Vagina (tissue), 2 donors: Measurements from ENCODE around the gene RCSD1. TPM values are rescaled to one million over a fixed set of nuclear protein-coding genes. Genes with fewer than 3 reads are reported as not detected.

Experiments used
- DNase-seq, 2 donors: peaks; one replicate each; pipeline ENCODE4 v3.0.0-alpha.2; 2017; ENCODE audit errors: extremely low spot score in 2 of 2
- H3K27ac ChIP-seq: fragments of 200-600 bp; sonication (generic); one replicate; pipeline ENCODE4 v1.5.1; 2019
- H3K27me3 ChIP-seq: fragments of 200-600 bp; sonication (generic); one replicate; pipeline ENCODE4 v1.5.1; 2019
- H3K36me3 ChIP-seq, 2 donors: fragments of 200-600 bp; sonication (generic); one replicate each; pipeline ENCODE4 v1.5.1; 2017 to 2019
- H3K4me1 ChIP-seq: fragments of 200-600 bp; sonication (generic); one replicate; pipeline ENCODE4 v1.5.1; 2019
- H3K4me3 ChIP-seq, 2 donors: fragments of 200-600 bp; sonication (generic); 1 replicate in 1 of 2; 2 replicates in 1 of 2; pipeline ENCODE4 v1.5.1; 2016 to 2019
- H3K9me3 ChIP-seq: fragments of 200-600 bp; sonication (generic); one replicate; pipeline ENCODE4 v1.5.1; 2019
- CTCF ChIP-seq, 3 experiments: fragments of 450-650 bp in 2 of 3; fragments of 200-600 bp in 1 of 3; sonication (generic) in 1 of 3; IDR thresholded peaks; one replicate each; pipeline ENCODE4 v1.5.1; 2017 to 2019; ENCODE audit warnings: antibody characterized with exemption in 3 of 3, mild to moderate bottlenecking in 2 of 3, moderate library complexity in 2 of 3
- POLR2A ChIP-seq, 2 donors: fragments of 450-650 bp; IDR thresholded peaks; one replicate each; pipeline ENCODE4 v1.6.1; 2017; ENCODE audit warnings: antibody characterized with exemption in 2 of 2, mild to moderate bottlenecking in 2 of 2, moderate library complexity in 2 of 2
- POLR2AphosphoS5 ChIP-seq, 2 donors: sonication (generic); formaldehyde crosslinking; IDR thresholded peaks; one replicate each; pipeline ENCODE4 v1.9.0; 2017; ENCODE audit warnings: antibody characterized with exemption in 2 of 2, mild to moderate bottlenecking in 2 of 2, low read depth in 1 of 2; ENCODE audit not compliant: insufficient read depth in 1 of 2
- intact Hi-C: fragments of 100-400 bp; cut with DNase I; formaldehyde crosslinking; loops from one replicate; pipeline ENCODE4 v1.15.1; 2023
- total RNA-seq: library from RNA; depleted of rRNA; stranded (reverse); fragments of >200 nt; gene quantifications from one replicate; pipeline ENCODE4 v1.2.3, GENCODE V29; 2016

Gene RCSD1
- total RNA-seq, 1 donor from 2014 or later, result 11.5 TPM

- H3K4me1 ChIP-seq, result peaks cover 58% of the 10 kb centered on the region
- H3K9me3 ChIP-seq, result no peaks in the 10 kb centered on the region
- intact Hi-C loops, result no loop called here
- TF ChIP-seq POLR2A (IDR thresholded peaks at IDR 0.05), result no peak
- TF ChIP-seq CTCF (IDR thresholded peaks at IDR 0.05), result no peak
- no peak for TF ChIP-seq POLR2AphosphoS5 (IDR thresholded peaks at IDR 0.05; ENCODE audit: insufficient read depth in 1 of 2, low read depth in 1 of 2)
- DNase-seq, result no peak
- H3K27me3 ChIP-seq, result no peaks in the 10 kb centered on the region
- H3K27ac ChIP-seq, result no peak overlapping the region
- no peak overlapping the region for H3K4me3 ChIP-seq
- H3K36me3 ChIP-seq, result no peaks in the 10 kb centered on the region
Measured at GRCh38 chr1:167658574-167659328, 28.7 kb downstream of the RCSD1 start.

- intact Hi-C loops, result no loop called here
- no peak for DNase-seq
- Histone ChIP-seq H3K4me1 (peaks cover 65% of the 10 kb centered on the region), H3K27me3 (no peaks in the 10 kb centered on the region), H3K9me3 (no peaks in the 10 kb centered on the region), H3K4me3 (no peak overlapping the region), H3K36me3 (no peaks in the 10 kb centered on the region), H3K27ac (no peak overlapping the region)
- TF ChIP-seq CTCF (IDR thresholded peaks at IDR 0.05), result no peak
- TF ChIP-seq POLR2A (IDR thresholded peaks at IDR 0.05), result no peak
- no peak for TF ChIP-seq POLR2AphosphoS5 (IDR thresholded peaks at IDR 0.05; ENCODE audit: insufficient read depth in 1 of 2, low read depth in 1 of 2)
Measured at GRCh38 chr1:167659450-167659849, 29.4 kb downstream of the RCSD1 start.

- H3K9me3 ChIP-seq, result no peaks in the 10 kb centered on the region
- intact Hi-C loops, result no loop called here
- H3K27ac ChIP-seq, result no peak overlapping the region
- peaks cover 65% of the 10 kb centered on the region for H3K4me1 ChIP-seq
- DNase-seq, result no peak
- no peaks in the 10 kb centered on the region for H3K27me3 ChIP-seq
- TF ChIP-seq POLR2AphosphoS5 (IDR thresholded peaks at IDR 0.05; ENCODE audit: insufficient read depth in 1 of 2, low read depth in 1 of 2) (no peak), CTCF (IDR thresholded peaks at IDR 0.05) (no peak), POLR2A (IDR thresholded peaks at IDR 0.05) (no peak)
- no peaks in the 10 kb centered on the region for H3K36me3 ChIP-seq
- H3K4me3 ChIP-seq, result no peak overlapping the region
Measured at GRCh38 chr1:167659881-167660280, 29.8 kb downstream of the RCSD1 start.

- DNase-seq, result no peak
- peaks cover 65% of the 10 kb centered on the region for H3K4me1 ChIP-seq
- H3K27ac ChIP-seq, result peak overlapping the region; percentile 35
- no peak overlapping the region for H3K4me3 ChIP-seq
- no peaks in the 10 kb centered on the region for H3K9me3 ChIP-seq
- intact Hi-C loops, result no loop called here
- no peak for TF ChIP-seq POLR2A (IDR thresholded peaks at IDR 0.05)
- no peak for TF ChIP-seq CTCF (IDR thresholded peaks at IDR 0.05)
- no peak for TF ChIP-seq POLR2AphosphoS5 (IDR thresholded peaks at IDR 0.05; ENCODE audit: insufficient read depth in 1 of 2, low read depth in 1 of 2)
- no peaks in the 10 kb centered on the region for H3K36me3 ChIP-seq
- H3K27me3 ChIP-seq, result no peaks in the 10 kb centered on the region
Measured at GRCh38 chr1:167661527-167662426, 31.7 kb downstream of the RCSD1 start.
